ENCODE measurements around the gene PTPRQ.
"Not testable (repeated sequence)": the region's sequence is repeated elsewhere in the genome, so short reads cannot be mapped to it uniquely, and the experiment has no call there.

The PTPRQ gene

GRCh38 chr12:80643961-80644360 lies 199.9 kb downstream of the PTPRQ start:
- DNase-seq, result no peak

GRCh38 chr12:80648881-80649280 lies 204.8 kb downstream of the PTPRQ start:
- DNase-seq, result no peak

- no peak for DNase-seq
Observed at GRCh38 chr12:80655751-80656150, 211.7 kb downstream of the PTPRQ start.

GRCh38 chr12:80659512-80660063 lies 215.6 kb downstream of the PTPRQ start:
- no peak for DNase-seq

GRCh38 chr12:80662586-80662985 lies 218.6 kb downstream of the PTPRQ start:
- no peak for DNase-seq

- no peak for DNase-seq
Observed at GRCh38 chr12:80670214-80670613, 226.2 kb downstream of the PTPRQ start.

- DNase-seq, result not testable (repeated sequence)
Observed at GRCh38 chr12:80676042-80676636, 232.1 kb downstream of the PTPRQ start.

- no peak for DNase-seq
Observed at GRCh38 chr12:80676856-80677255, 232.8 kb downstream of the PTPRQ start.

GRCh38 chr12:80677994-80678393 lies 234.0 kb downstream of the PTPRQ start:
- no peak for DNase-seq

- no peak for DNase-seq
Observed at GRCh38 chr12:80679346-80680131, 235.5 kb downstream of the PTPRQ start.

GRCh38 chr12:80681287-80681686 lies 237.3 kb downstream of the PTPRQ start:
- DNase-seq, result no peak

- no peak for DNase-seq
Observed at GRCh38 chr12:80681786-80682185, 237.8 kb downstream of the PTPRQ start.

- no peak for DNase-seq
Observed at GRCh38 chr12:80684077-80684495, 240.1 kb downstream of the PTPRQ start.

- DNase-seq, result no peak
Observed at GRCh38 chr12:80690090-80690489, 246.1 kb downstream of the PTPRQ start.

- no peak for DNase-seq
Observed at GRCh38 chr12:80690513-80690912, 246.5 kb downstream of the PTPRQ start.

- no peak for DNase-seq
Observed at GRCh38 chr12:80692114-80692513, 248.1 kb downstream of the PTPRQ start.

GRCh38 chr12:80697270-80697887 lies 253.3 kb downstream of the PTPRQ start:
- no peak for DNase-seq

GRCh38 chr12:80698256-80698655 lies 254.2 kb downstream of the PTPRQ start:
- DNase-seq, result no peak

GRCh38 chr12:80698847-80699542 lies 255.0 kb downstream of the PTPRQ start:
- DNase-seq, result no peak

GRCh38 chr12:80700327-80700726 lies 256.3 kb downstream of the PTPRQ start:
- DNase-seq, result no peak

GRCh38 chr12:80701388-80701787 lies 257.4 kb downstream of the PTPRQ start:
- DNase-seq, result no peak

GRCh38 chr12:80702889-80703805 lies 259.1 kb downstream of the PTPRQ start:
- DNase-seq, result no peak

Data from right forelimb (tissue), 1 donor.